Ishikawa (cell line): ENCODE data around the gene RILP.

ENCODE experiments used
- MAX ChIP-seq: IDR thresholded peaks from 2 replicates; pipeline ENCODE4 v1.6.1; 2012
- TAF1 ChIP-seq: IDR thresholded peaks from 2 replicates; pipeline ENCODE4 v1.6.1; 2012; ENCODE audit warnings: low read depth, mild to moderate bottlenecking
- YY1 ChIP-seq: IDR thresholded peaks from 2 replicates; pipeline ENCODE4 v1.6.1; 2012; ENCODE audit warnings: low read depth

- TF ChIP-seq MAX (no peak), TAF1 (no peak), YY1 (no peak)
These were observed 43.2 kb downstream of the RILP start for GRCh38 chr17:1606352-1606985.
